HepG2 (cell line): ENCODE results near the gene C11orf68.

ENCODE experiments used
- CBFB ChIP-seq: sonication (generic); formaldehyde crosslinking; IDR thresholded peaks from 2 replicates; pipeline ENCODE4 v1.4.0; 2020; ENCODE audit warnings: missing genetic modification reagents
- CEBPB ChIP-seq: IDR thresholded peaks from 2 replicates; pipeline ENCODE4 v1.6.1; 2011; ENCODE audit warnings: low read depth, low read length, improper control_type of control experiment, borderline replicate concordance
- CTCF ChIP-seq: sonication (generic); formaldehyde crosslinking; IDR thresholded peaks from 2 replicates; pipeline ENCODE4 v1.5.0; 2020; ENCODE audit warnings: mild to moderate bottlenecking, missing genetic modification reagents, moderate library complexity
- DNMT1 ChIP-seq: sonication (generic); formaldehyde crosslinking; IDR thresholded peaks from 2 replicates; pipeline ENCODE4 v1.5.1; 2020; ENCODE audit warnings: mild to moderate bottlenecking, missing genetic modification reagents
- GATAD2A ChIP-seq: IDR thresholded peaks from 2 replicates; pipeline ENCODE4 v1.6.1; 2016
- JUND ChIP-seq: sonication (generic); formaldehyde crosslinking; IDR thresholded peaks from 2 replicates; pipeline ENCODE4 v1.8.0; 2022; ENCODE audit warnings: mild to moderate bottlenecking, missing genetic modification reagents
- MTF1 ChIP-seq: sonication (generic); formaldehyde crosslinking; IDR thresholded peaks from 2 replicates; pipeline ENCODE4 v1.5.0; 2020; ENCODE audit warnings: missing genetic modification reagents
- NONO ChIP-seq, 2 experiments: fragments of 450-650 bp in 1 of 2; sonication (generic) in 1 of 2; formaldehyde crosslinking in 1 of 2; IDR thresholded peaks in 1 of 2; conservative IDR thresholded peaks in 1 of 2; 2 replicates each; pipeline versions ENCODE4 v1.6.1 to v1.8.0; 2017 to 2022; ENCODE audit warnings: mild to moderate bottlenecking in 1 of 2, missing genetic modification reagents in 1 of 2, moderate library complexity in 1 of 2
- PHF8 ChIP-seq: sonication (generic); formaldehyde crosslinking; IDR thresholded peaks from 2 replicates; pipeline ENCODE4 v1.5.0; 2020; ENCODE audit warnings: missing genetic modification reagents
- POLR2A ChIP-seq, 2 experiments: IDR thresholded peaks; 2 replicates each; pipeline ENCODE4 v1.6.1; 2011; ENCODE audit warnings: low read depth in 2 of 2, low read length in 2 of 2, mild to moderate bottlenecking in 1 of 2, moderate library complexity in 1 of 2; ENCODE audit not compliant: insufficient read depth in 1 of 2
- ZBTB49 ChIP-seq: sonication (generic); formaldehyde crosslinking; IDR thresholded peaks from 2 replicates; pipeline ENCODE4 v1.4.0; 2020; ENCODE audit warnings: missing genetic modification reagents, borderline replicate concordance
- ZNF740 ChIP-seq: sonication (generic); formaldehyde crosslinking; IDR thresholded peaks from 2 replicates; pipeline ENCODE4 v1.4.0; 2020; ENCODE audit warnings: missing genetic modification reagents

- TF ChIP-seq CEBPB (no peak), JUND (no peak), POLR2A (IDR thresholded peaks at IDR 0.05; ENCODE audit: insufficient read depth in 1 of 2, low read depth in 2 of 2, low read length in 2 of 2) (peak in 1 of 2 experiments; percentile 46; a peak in 2 of 4 replicates), CTCF (CRISPR knock-in tag) (0 out of 2 replicates have a peak, but pooled peaks have one; percentile 17), PHF8 (CRISPR knock-in tag) (peak; percentile 53; the same call in 1 of the 2 replicates), MTF1 (CRISPR knock-in tag) (peak; percentile 51; the same call in 1 of the 2 replicates), ZBTB49 (CRISPR knock-in tag) (peak; percentile 88; the same call in 1 of the 2 replicates), DNMT1 (CRISPR knock-in tag) (0 out of 2 replicates have a peak, but pooled peaks have one; percentile 25), ZNF740 (CRISPR knock-in tag) (peak; percentile 34; the same call in 1 of the 2 replicates), NONO (IDR thresholded peaks at IDR 0.05) (no peak), NONO (CRISPR knock-in tag; conservative IDR thresholded peaks at IDR 0.05) (peak; percentile 65), GATAD2A (peak; percentile 57; the same call in 1 of the 2 replicates), CBFB (peak; percentile 91)
These were observed 295 bp upstream of the C11orf68 start, which contains the start of gene DRAP1 for GRCh38 chr11:65919141-65919572.
